ENCODE data around the gene RET.
A peak's percentile ranks its signal among the peaks of the same experiment; 100 is the strongest.

The RET gene

GRCh38 chr10:43123361-43124093, 46.7 kb downstream of the RET start:
- DNase-seq: no peak

GRCh38 chr10:43124094-43124521, 47.2 kb downstream of the RET start:
- DNase-seq: no peak

GRCh38 chr10:43124574-43125273, 47.9 kb downstream of the RET start:
- DNase-seq: no peak

- DNase-seq: no peak
Measured at GRCh38 chr10:43125274-43125845, 48.5 kb downstream of the RET start.

- no peak for DNase-seq
Measured at GRCh38 chr10:43125881-43126731, 49.2 kb downstream of the RET start.

GRCh38 chr10:43126759-43127424, 50.0 kb downstream of the RET start:
- no peak for DNase-seq

GRCh38 chr10:43127442-43127841, 50.6 kb downstream of the RET start:
- no peak for DNase-seq

GRCh38 chr10:43128331-43128730, 51.5 kb downstream of the RET start:
- no peak for DNase-seq

GRCh38 chr10:43128958-43129706, 52.3 kb downstream of the RET start:
- no peak for DNase-seq

GRCh38 chr10:43130770-43131171, 53.9 kb downstream of the RET start:
- DNase-seq: no peak

- no peak for DNase-seq
Measured at GRCh38 chr10:43131256-43131655, 54.4 kb downstream of the RET start.

GRCh38 chr10:43131906-43132305, 55.0 kb downstream of the RET start:
- DNase-seq: no peak

- DNase-seq: no peak
Measured at GRCh38 chr10:43132867-43133787, 56.3 kb downstream of the RET start.

GRCh38 chr10:43134126-43134905, 57.4 kb downstream of the RET start:
- DNase-seq: no peak

GRCh38 chr10:43135064-43135463, 58.2 kb downstream of the RET start:
- no peak for DNase-seq

- DNase-seq: no peak
Measured at GRCh38 chr10:43135656-43136055, 58.8 kb downstream of the RET start.

GRCh38 chr10:43136432-43136831, 59.6 kb downstream of the RET start:
- DNase-seq: no peak

- DNase-seq: no peak
Measured at GRCh38 chr10:43136995-43137716, 60.3 kb downstream of the RET start.

GRCh38 chr10:43137717-43138020, 60.8 kb downstream of the RET start:
- peak; percentile 50 for DNase-seq

Measured in stimulated activated CD4-positive, alpha-beta T cell treated with anti-CD3 and anti-CD28 coated beads, Interleukin-4, amount 100 ng/mL, for 1 hour (primary cell).